Measurements from ENCODE around the gene PRC1. TPM values are rescaled to one million over a fixed set of nuclear protein-coding genes. Genes with fewer than 3 reads are reported as not detected.

PRC1 gene
- total RNA-seq, 4 donors from 2014 or later = 3.6 to 12.9 (median 7.2) TPM

DNA sequence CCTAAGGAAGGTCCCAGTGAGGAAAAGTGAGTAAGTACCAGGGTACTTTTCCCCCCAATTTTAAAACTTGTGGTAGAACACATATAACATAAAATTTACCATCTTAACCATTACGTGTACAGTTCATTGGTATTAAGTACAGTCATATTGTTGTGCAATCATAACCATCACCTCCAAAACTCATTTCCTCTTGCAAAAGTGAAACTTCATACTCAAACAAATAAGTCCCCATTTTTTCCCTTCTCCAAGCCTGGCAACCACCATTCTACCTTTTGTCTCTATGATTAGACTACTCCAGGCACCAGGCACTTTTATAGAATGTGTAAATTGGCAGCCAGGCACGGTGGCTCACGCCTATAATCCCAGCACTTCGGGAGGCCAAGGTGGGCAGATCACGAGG lies 12.2 kb downstream of the PRC1 start:
- no peak for DNase-seq
- H3K9me3 ChIP-seq = no peaks in the 10 kb centered on the region
- intact Hi-C loops (cut with DNase I) = no loop called here
- H3K27ac ChIP-seq = no peak overlapping the region
- H3K36me3 ChIP-seq = no peaks in the 10 kb centered on the region
- WGBS, 2 donors = 94 to 95% methylated on average over 5 of the region's 5 CpGs
- H3K27me3 ChIP-seq = no peaks in the 10 kb centered on the region
- no peaks in the 10 kb centered on the region for H3K4me1 ChIP-seq
- no peak for TF ChIP-seq POLR2A (IDR thresholded peaks at IDR 0.05)
- TF ChIP-seq, protein P1, sequence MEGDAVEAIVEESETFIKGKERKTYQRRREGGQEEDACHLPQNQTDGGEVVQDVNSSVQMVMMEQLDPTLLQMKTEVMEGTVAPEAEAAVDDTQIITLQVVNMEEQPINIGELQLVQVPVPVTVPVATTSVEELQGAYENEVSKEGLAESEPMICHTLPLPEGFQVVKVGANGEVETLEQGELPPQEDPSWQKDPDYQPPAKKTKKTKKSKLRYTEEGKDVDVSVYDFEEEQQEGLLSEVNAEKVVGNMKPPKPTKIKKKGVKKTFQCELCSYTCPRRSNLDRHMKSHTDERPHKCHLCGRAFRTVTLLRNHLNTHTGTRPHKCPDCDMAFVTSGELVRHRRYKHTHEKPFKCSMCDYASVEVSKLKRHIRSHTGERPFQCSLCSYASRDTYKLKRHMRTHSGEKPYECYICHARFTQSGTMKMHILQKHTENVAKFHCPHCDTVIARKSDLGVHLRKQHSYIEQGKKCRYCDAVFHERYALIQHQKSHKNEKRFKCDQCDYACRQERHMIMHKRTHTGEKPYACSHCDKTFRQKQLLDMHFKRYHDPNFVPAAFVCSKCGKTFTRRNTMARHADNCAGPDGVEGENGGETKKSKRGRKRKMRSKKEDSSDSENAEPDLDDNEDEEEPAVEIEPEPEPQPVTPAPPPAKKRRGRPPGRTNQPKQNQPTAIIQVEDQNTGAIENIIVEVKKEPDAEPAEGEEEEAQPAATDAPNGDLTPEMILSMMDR (IDR thresholded peaks at IDR 0.05) = no peak
- no peak overlapping the region for H3K4me3 ChIP-seq (replicated peaks in 1 of 3)

DNA sequence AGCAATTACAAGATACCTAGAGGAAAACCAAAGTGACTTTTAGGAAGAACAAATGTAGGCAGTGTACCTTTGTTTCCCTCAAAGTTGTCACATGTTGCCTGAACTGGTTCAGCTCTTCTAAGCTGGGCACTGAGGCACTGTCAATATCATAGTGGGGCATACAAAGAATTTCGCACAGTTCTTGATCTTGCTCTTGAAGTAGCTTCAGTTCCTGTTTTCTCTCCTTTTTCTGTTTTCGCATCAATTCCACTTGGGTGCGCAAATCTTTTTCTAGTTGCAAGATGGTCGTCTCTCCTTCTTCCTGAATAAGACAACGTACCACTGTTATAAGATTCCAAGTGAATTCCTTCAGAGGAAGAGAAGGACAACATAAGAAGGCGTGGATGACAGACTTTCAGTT lies 12.7 kb downstream of the PRC1 start:
- intact Hi-C loops (cut with DNase I) = no loop called here

DNA sequence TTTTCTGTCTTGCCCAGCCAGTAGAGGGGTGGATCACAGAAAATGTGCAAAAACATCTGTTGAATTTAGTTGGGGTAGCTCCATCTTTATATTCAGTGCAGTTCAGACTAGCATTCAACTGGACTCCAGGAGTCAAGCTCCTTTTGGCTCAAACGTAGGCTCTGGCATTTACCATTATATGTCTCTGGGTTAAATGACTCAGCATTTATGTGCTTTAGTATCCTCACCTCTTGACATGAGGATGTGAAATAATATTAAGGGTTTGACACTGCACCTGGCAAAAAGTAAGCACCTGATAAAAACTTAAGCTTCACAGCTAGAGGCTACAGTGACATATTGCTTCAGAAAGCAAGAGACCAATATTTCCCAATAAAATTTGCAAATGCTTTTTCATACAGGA lies 14.8 kb downstream of the PRC1 start:
- no peak for DNase-seq
- intact Hi-C loops (cut with DNase I) = no loop called here
- Histone ChIP-seq H3K27me3 (no peaks in the 10 kb centered on the region), H3K36me3 (no peaks in the 10 kb centered on the region), H3K4me1 (no peaks in the 10 kb centered on the region), H3K27ac (no peak overlapping the region), H3K9me3 (no peaks in the 10 kb centered on the region), H3K4me3 (replicated peaks in 1 of 3) (no peak overlapping the region)
- no peak for TF ChIP-seq POLR2A (IDR thresholded peaks at IDR 0.05)
- TF ChIP-seq, protein P1 (IDR thresholded peaks at IDR 0.05) = no peak
- 30 to 76% methylated on average over 1 of the region's 1 CpG for WGBS, 2 donors

More for the DNA sequence above, 12.7 kb downstream of the PRC1 start:
- Histone ChIP-seq H3K27ac (no peak overlapping the region), H3K4me3 (replicated peaks in 1 of 3) (no peak overlapping the region), H3K9me3 (no peaks in the 10 kb centered on the region), H3K27me3 (no peaks in the 10 kb centered on the region), H3K4me1 (no peaks in the 10 kb centered on the region), H3K36me3 (no peaks in the 10 kb centered on the region)
- 85 to 93% methylated on average over 6 of the region's 6 CpGs for WGBS, 2 donors
- TF ChIP-seq POLR2A (IDR thresholded peaks at IDR 0.05) = no peak
- DNase-seq = no peak

DNA sequence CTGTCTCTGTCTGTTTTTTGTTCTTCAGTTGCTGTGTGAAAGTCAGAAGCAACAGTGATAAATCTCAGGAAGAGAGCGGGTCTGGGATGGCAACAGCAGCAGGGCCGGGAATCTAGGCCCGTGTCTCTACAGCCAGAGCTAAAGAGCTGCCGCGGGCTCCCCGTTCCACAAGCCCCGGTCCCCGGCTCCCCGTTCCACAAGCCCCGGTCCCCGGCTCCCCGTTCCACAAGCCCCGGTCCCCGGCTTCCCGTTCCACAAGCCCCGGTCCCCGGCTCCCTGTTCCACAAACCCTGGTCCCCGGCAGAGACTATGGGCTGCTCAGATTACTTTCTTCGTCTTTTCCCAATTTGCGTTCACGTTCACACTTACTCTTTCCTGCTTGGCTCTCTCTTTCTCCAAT lies 20.1 kb downstream of the PRC1 start:
- Histone ChIP-seq H3K27ac (no peak overlapping the region), H3K36me3 (no peaks in the 10 kb centered on the region), H3K4me1 (no peaks in the 10 kb centered on the region), H3K27me3 (no peaks in the 10 kb centered on the region), H3K4me3 (replicated peaks in 1 of 3) (no peak overlapping the region), H3K9me3 (no peaks in the 10 kb centered on the region)
- TF ChIP-seq POLR2A (IDR thresholded peaks at IDR 0.05) = no peak
- TF ChIP-seq, protein P1 (IDR thresholded peaks at IDR 0.05) = no peak
- WGBS, 2 donors = 90 to 95% methylated on average over 21 of the region's 21 CpGs
- no peak for DNase-seq
- intact Hi-C loops (cut with DNase I) = no loop called here

- Histone ChIP-seq H3K4me1 (no peaks in the 10 kb centered on the region), H3K27me3 (no peaks in the 10 kb centered on the region), H3K4me3 (replicated peaks in 1 of 3) (no peak overlapping the region), H3K36me3 (no peaks in the 10 kb centered on the region), H3K9me3 (no peaks in the 10 kb centered on the region), H3K27ac (no peak overlapping the region)
- no peak for DNase-seq
- WGBS, 2 donors = 96 to 97% methylated on average over 5 of the region's 5 CpGs
- TF ChIP-seq, protein P1 (IDR thresholded peaks at IDR 0.05) = no peak
- no peak for TF ChIP-seq POLR2A (IDR thresholded peaks at IDR 0.05)
- intact Hi-C loops (cut with DNase I) = no loop called here
Measured at GRCh38 chr15:90972133-90972532, 22.2 kb downstream of the PRC1 start.

DNA sequence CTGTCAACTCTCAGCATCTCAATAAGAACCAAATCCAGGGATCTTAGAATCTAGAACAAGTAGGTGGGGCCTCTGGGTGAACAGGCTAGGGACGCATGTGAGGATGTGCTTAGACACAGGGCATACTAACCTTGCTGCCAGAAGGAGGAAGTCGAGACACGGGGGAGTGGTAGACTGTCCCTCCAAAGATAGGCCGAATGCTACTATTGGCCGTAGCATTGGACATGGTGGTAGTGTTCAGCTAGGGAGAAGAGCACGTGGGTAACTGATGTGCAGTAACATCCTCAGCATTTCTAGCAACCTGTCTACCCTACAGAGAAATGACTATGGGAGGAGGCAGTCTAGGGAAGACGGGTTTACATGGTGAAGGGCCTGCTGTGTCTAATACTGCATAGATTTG lies 24.1 kb downstream of the PRC1 start:
- no peak for TF ChIP-seq POLR2A (IDR thresholded peaks at IDR 0.05)
- TF ChIP-seq, protein P1 (IDR thresholded peaks at IDR 0.05) = no peak
- 96 to 97% methylated on average over 7 of the region's 7 CpGs for WGBS, 2 donors
- no peaks in the 10 kb centered on the region for H3K4me1 ChIP-seq
- intact Hi-C loops (cut with DNase I) = no loop called here
- no peak overlapping the region for H3K4me3 ChIP-seq (replicated peaks in 1 of 3)
- DNase-seq = no peak
- H3K9me3 ChIP-seq = no peaks in the 10 kb centered on the region
- H3K27ac ChIP-seq = no peak overlapping the region
- H3K36me3 ChIP-seq = no peaks in the 10 kb centered on the region
- H3K27me3 ChIP-seq = no peaks in the 10 kb centered on the region
